ENCODE data around the gene LRSAM1.

Gene LRSAM1

GRCh38 chr9:127417131-127418036, 33.9 kb upstream of the LRSAM1 start:
- no peak overlapping the region for H3K4me3 ChIP-seq (ENCODE audit: low read depth in 1 of 2, low read length in 1 of 2)
- H3K27ac ChIP-seq, result no peak overlapping the region
- H3K9me3 ChIP-seq, result no peaks in the 10 kb centered on the region
- H3K27me3 ChIP-seq, result peaks cover 7% of the 10 kb centered on the region
- no peaks in the 10 kb centered on the region for H3K4me1 ChIP-seq (ENCODE audit: control insufficient read depth in 1 of 2, insufficient read depth in 1 of 2, low read depth in 1 of 2, low read length in 1 of 2)
- no peak for TF ChIP-seq CTCF (IDR thresholded peaks at IDR 0.05)
- no peaks in the 10 kb centered on the region for H3K36me3 ChIP-seq

- Histone ChIP-seq H3K27me3 (peaks cover 7% of the 10 kb centered on the region), H3K27ac (no peak overlapping the region), H3K36me3 (no peaks in the 10 kb centered on the region), H3K4me1 (ENCODE audit: control insufficient read depth in 1 of 2, insufficient read depth in 1 of 2, low read depth in 1 of 2, low read length in 1 of 2) (no peaks in the 10 kb centered on the region), H3K9me3 (no peaks in the 10 kb centered on the region), H3K4me3 (ENCODE audit: low read depth in 1 of 2, low read length in 1 of 2) (no peak overlapping the region)
- TF ChIP-seq CTCF (IDR thresholded peaks at IDR 0.05), result no peak
Observed at GRCh38 chr9:127418037-127418471, 33.3 kb upstream of the LRSAM1 start.

GRCh38 chr9:127419348-127419747, 32.0 kb upstream of the LRSAM1 start:
- H3K27me3 ChIP-seq, result peaks cover 7% of the 10 kb centered on the region
- H3K4me3 ChIP-seq (ENCODE audit: low read depth in 1 of 2, low read length in 1 of 2), result no peak overlapping the region
- no peak overlapping the region for H3K27ac ChIP-seq
- H3K9me3 ChIP-seq, result no peaks in the 10 kb centered on the region
- peaks cover 7 to 10% of the 10 kb centered on the region in 2 experiments for H3K4me1 ChIP-seq (ENCODE audit: control insufficient read depth in 1 of 2, insufficient read depth in 1 of 2, low read depth in 1 of 2, low read length in 1 of 2)
- no peaks in the 10 kb centered on the region for H3K36me3 ChIP-seq
- no peak for TF ChIP-seq CTCF (IDR thresholded peaks at IDR 0.05)

GRCh38 chr9:127421057-127421456, 30.3 kb upstream of the LRSAM1 start:
- no peak for TF ChIP-seq CTCF (IDR thresholded peaks at IDR 0.05)
- no peak overlapping the region for H3K4me3 ChIP-seq (ENCODE audit: low read depth in 1 of 2, low read length in 1 of 2)
- H3K36me3 ChIP-seq, result no peaks in the 10 kb centered on the region
- no peaks in the 10 kb centered on the region for H3K9me3 ChIP-seq
- no peaks in the 10 kb centered on the region for H3K27me3 ChIP-seq
- H3K27ac ChIP-seq, result no peak overlapping the region
- peaks cover 24 to 25% of the 10 kb centered on the region in 2 experiments for H3K4me1 ChIP-seq (ENCODE audit: control insufficient read depth in 1 of 2, insufficient read depth in 1 of 2, low read depth in 1 of 2, low read length in 1 of 2)

- Histone ChIP-seq H3K4me3 (ENCODE audit: low read depth in 1 of 2, low read length in 1 of 2) (no peak overlapping the region), H3K36me3 (no peaks in the 10 kb centered on the region), H3K27me3 (no peaks in the 10 kb centered on the region), H3K4me1 (ENCODE audit: control insufficient read depth in 1 of 2, insufficient read depth in 1 of 2, low read depth in 1 of 2, low read length in 1 of 2) (peaks cover 25% of the 10 kb centered on the region in 2 experiments), H3K9me3 (no peaks in the 10 kb centered on the region), H3K27ac (no peak overlapping the region)
- TF ChIP-seq CTCF (IDR thresholded peaks at IDR 0.05), result no peak
Observed at GRCh38 chr9:127422133-127422782, 29.1 kb upstream of the LRSAM1 start.

All from neutrophil (primary cell).